HepG2 (cell line): Measurements from ENCODE around the gene PNKD. TPM values are rescaled to one million over a fixed set of nuclear protein-coding genes. Genes with fewer than 3 reads are reported as not detected.
A peak's percentile ranks its signal among the peaks of the same experiment; 100 is the strongest.

Source experiments
- ARID3A ChIP-seq: IDR thresholded peaks from 2 replicates; pipeline ENCODE4 v1.6.1; 2012; ENCODE audit warnings: low read depth, low read length, improper control_type of control experiment
- GABPA ChIP-seq, 2 experiments: IDR thresholded peaks; 2 replicates each; pipeline ENCODE4 v1.6.1; 2011 to 2016; ENCODE audit warnings: low read depth in 2 of 2, low read length in 1 of 2, missing biosample characterization in 1 of 2, missing genetic modification characterization in 1 of 2
- GRHL1 ChIP-seq: sonication (generic); formaldehyde crosslinking; conservative IDR thresholded peaks from 2 replicates; pipeline ENCODE4 v1.8.0; 2022; ENCODE audit warnings: missing genetic modification reagents
- GTF3A ChIP-seq: sonication (generic); formaldehyde crosslinking; conservative IDR thresholded peaks from 2 replicates; pipeline ENCODE4 v1.4.0; 2020; ENCODE audit warnings: mild to moderate bottlenecking, missing genetic modification reagents
- NFATC3 ChIP-seq: sonication (generic); formaldehyde crosslinking; IDR thresholded peaks from 2 replicates; pipeline ENCODE4 v1.5.1; 2020; ENCODE audit warnings: mild to moderate bottlenecking, missing genetic modification reagents
- NFIC ChIP-seq: IDR thresholded peaks from 2 replicates; pipeline ENCODE4 v1.6.1; 2012; ENCODE audit warnings: mild to moderate bottlenecking, low read length, inconsistent platforms
- SALL2 ChIP-seq: sonication (generic); formaldehyde crosslinking; IDR thresholded peaks from 2 replicates; pipeline ENCODE4 v1.8.1; 2023; ENCODE audit warnings: mild to moderate bottlenecking, missing genetic modification reagents, inconsistent platforms
- SMAD3 ChIP-seq: sonication (generic); formaldehyde crosslinking; IDR thresholded peaks from 2 replicates; pipeline ENCODE4 v1.4.0; 2020; ENCODE audit warnings: missing genetic modification reagents
- SP4 ChIP-seq: sonication (generic); formaldehyde crosslinking; IDR thresholded peaks from 2 replicates; pipeline ENCODE4 v1.8.1; 2023; ENCODE audit warnings: mild to moderate bottlenecking, missing genetic modification reagents
- STAT5B ChIP-seq: sonication (generic); formaldehyde crosslinking; IDR thresholded peaks from 2 replicates; pipeline ENCODE4 v1.4.0; 2020; ENCODE audit warnings: missing genetic modification reagents
- TBP ChIP-seq: sonication (generic); formaldehyde crosslinking; IDR thresholded peaks from 2 replicates; pipeline ENCODE4 v1.5.0; 2020; ENCODE audit warnings: missing genetic modification reagents
- TEAD3 ChIP-seq: optimal IDR thresholded peaks from 2 replicates; pipeline ENCODE3; 2016; ENCODE audit warnings: borderline replicate concordance
- TSC22D2 ChIP-seq: sonication (generic); formaldehyde crosslinking; IDR thresholded peaks from 2 replicates; pipeline ENCODE4 v1.5.1; 2020; ENCODE audit warnings: missing genetic modification reagents, mild to moderate bottlenecking, borderline replicate concordance
- XBP1 ChIP-seq: sonication (generic); formaldehyde crosslinking; IDR thresholded peaks from 2 replicates; pipeline ENCODE4 v1.5.0; 2020; ENCODE audit warnings: missing genetic modification reagents
- ZNF230 ChIP-seq: sonication (generic); formaldehyde crosslinking; IDR thresholded peaks from 2 replicates; pipeline ENCODE4 v1.4.0; 2020; ENCODE audit warnings: mild to moderate bottlenecking, missing genetic modification reagents
- ZNF414 ChIP-seq: sonication (generic); formaldehyde crosslinking; IDR thresholded peaks from 2 replicates; pipeline ENCODE4 v1.5.0; 2020; ENCODE audit warnings: missing genetic modification reagents
- ZNF431 ChIP-seq: sonication (generic); formaldehyde crosslinking; IDR thresholded peaks from 2 replicates; pipeline ENCODE4 v1.9.0; 2022; ENCODE audit warnings: missing genetic modification reagents, low read depth, mild to moderate bottlenecking, borderline replicate concordance
- ZNF747 ChIP-seq: sonication (generic); formaldehyde crosslinking; IDR thresholded peaks from 2 replicates; pipeline ENCODE4 v1.8.1; 2023; ENCODE audit warnings: missing genetic modification reagents, mild to moderate bottlenecking, borderline replicate concordance
- ZNF775 ChIP-seq: sonication (generic); formaldehyde crosslinking; IDR thresholded peaks from 2 replicates; pipeline ENCODE4 v1.4.0; 2020; ENCODE audit warnings: missing genetic modification reagents, mild to moderate bottlenecking, moderate library complexity, borderline replicate concordance
- ZNF777 ChIP-seq: sonication (generic); formaldehyde crosslinking; IDR thresholded peaks from 2 replicates; pipeline ENCODE4 v1.4.0; 2020; ENCODE audit warnings: missing genetic modification reagents
- ZNF780A ChIP-seq: sonication (generic); formaldehyde crosslinking; IDR thresholded peaks from 2 replicates; pipeline ENCODE4 v1.8.0; 2022; ENCODE audit warnings: mild to moderate bottlenecking, missing genetic modification reagents, moderate library complexity
- polyA plus RNA-seq, 8 experiments: library from polyadenylated mRNA; depleted of rRNA in 3 of 8; stranded (reverse) in 7 of 8; unstranded in 1 of 8; fragments of >200 nt; fragmentation: Illumina TruSeq in 4 of 8; extraction: Trizol in 4 of 8; gene quantifications; 2 replicates each; pipeline versions ENCODE4 v1.2.1 to v1.2.3, GENCODE V29; 2011 to 2016; ENCODE audit warnings: low read depth in 4 of 8, missing spikeins in 1 of 8, mixed read lengths in 1 of 8; ENCODE audit not compliant: insufficient read depth in 1 of 8
- total RNA-seq, 5 experiments: library from RNA; depleted of rRNA; stranded (reverse); fragments of >200 nt; fragmentation: Illumina TruSeq; extraction: Trizol; gene quantifications; 2 replicates each; pipeline ENCODE4 v1.2.3, GENCODE V29; 2016; ENCODE audit warnings: low read depth in 1 of 5
- TF ChIP-seq, protein P1 (sequence below): sonication (generic); formaldehyde crosslinking; IDR thresholded peaks from 2 replicates; pipeline ENCODE4 v1.5.1; 2020; ENCODE audit warnings: missing genetic modification reagents, mild to moderate bottlenecking, borderline replicate concordance
- TF ChIP-seq, protein P2 (sequence below): sonication (generic); formaldehyde crosslinking; IDR thresholded peaks from 2 replicates; pipeline ENCODE4 v1.4.0; 2020; ENCODE audit warnings: missing genetic modification reagents

Gene PNKD
- total and polyA plus RNA-seq, 2 of the 13 experiments (the other 11 are each of a cell fraction or from before 2014, with no cell fraction given): 55.9 to 80.4 TPM

DNA sequence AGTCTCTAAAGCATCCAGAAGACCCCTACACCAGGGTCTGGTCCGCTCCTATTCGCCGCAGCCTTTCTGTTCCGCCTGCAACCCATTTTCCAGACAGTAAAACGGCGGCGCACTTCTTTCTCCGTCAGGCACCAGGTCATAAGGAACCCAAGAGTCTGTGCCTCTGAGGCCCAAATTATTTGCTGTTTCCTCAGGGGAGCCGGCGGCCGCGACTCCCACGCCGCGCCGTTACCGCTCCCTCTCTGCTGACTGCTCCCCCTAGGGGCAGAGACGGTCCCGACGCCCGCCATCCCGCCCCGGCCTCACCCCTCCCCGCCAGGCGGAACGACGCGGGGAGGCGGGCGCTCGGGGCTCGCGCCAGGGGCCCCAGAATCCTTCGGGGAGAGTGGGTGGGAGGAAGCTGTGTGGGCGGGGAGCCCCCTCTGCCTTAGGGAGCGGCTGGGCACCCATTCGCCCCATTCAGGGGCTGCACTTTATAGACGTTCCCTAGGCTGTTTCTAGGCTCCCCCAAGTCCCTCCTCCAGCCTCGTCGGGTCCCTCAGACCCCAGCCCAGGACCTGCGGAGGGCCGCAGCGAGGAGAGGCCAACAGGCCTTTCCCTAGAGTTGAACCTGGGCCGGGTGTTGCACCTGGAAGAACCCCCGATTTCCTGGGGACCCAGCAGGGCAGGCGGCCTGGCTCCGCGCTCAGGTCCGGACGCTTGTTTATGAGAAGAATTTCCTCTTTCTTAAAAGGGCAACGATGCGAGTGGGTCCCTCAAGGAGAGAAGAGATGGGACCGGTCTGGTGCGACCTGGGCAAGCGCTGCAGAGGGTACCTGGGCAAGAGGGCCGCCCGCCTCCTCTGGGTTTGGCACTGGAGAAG, 125.7 kb downstream of the PNKD start (continued):
- TF ChIP-seq XBP1 (CRISPR knock-in tag) (no peak), GTF3A (CRISPR knock-in tag) (peak; percentile 75; the same call in 1 of the 2 replicates), ZNF431 (CRISPR knock-in tag) (peak; percentile 67; the same call in 1 of the 2 replicates), ZNF230 (CRISPR knock-in tag) (0 out of 2 replicates have a peak, but pooled peaks have one; percentile 69), SMAD3 (CRISPR knock-in tag) (no peak; the same call in 1 of the 2 replicates), TSC22D2 (peak; percentile 78), STAT5B (CRISPR knock-in tag) (no peak), ARID3A (no peak), NFATC3 (CRISPR knock-in tag) (peak; percentile 78; the same call in 1 of the 2 replicates), ZNF414 (peak; percentile 93), GABPA (IDR thresholded peaks at IDR 0.05; ENCODE audit: low read depth, low read length) (no peak), GABPA (CRISPR knock-in tag; IDR thresholded peaks at IDR 0.05; ENCODE audit: low read depth) (peak; percentile 81), ZNF777 (CRISPR knock-in tag) (peak; percentile 68), TEAD3 (peak; percentile 79), ZNF747 (CRISPR knock-in tag) (peak; percentile 91; the same call in 1 of the 2 replicates), TBP (CRISPR knock-in tag) (no peak), SALL2 (CRISPR knock-in tag) (peak; percentile 69; the same call in 1 of the 2 replicates), GRHL1 (CRISPR knock-in tag) (no peak), ZNF775 (CRISPR knock-in tag) (peak; percentile 83; the same call in 1 of the 2 replicates), NFIC (no peak), SP4 (CRISPR knock-in tag) (peak; percentile 90), ZNF780A (CRISPR knock-in tag) (no peak)
- TF ChIP-seq, protein P1, sequence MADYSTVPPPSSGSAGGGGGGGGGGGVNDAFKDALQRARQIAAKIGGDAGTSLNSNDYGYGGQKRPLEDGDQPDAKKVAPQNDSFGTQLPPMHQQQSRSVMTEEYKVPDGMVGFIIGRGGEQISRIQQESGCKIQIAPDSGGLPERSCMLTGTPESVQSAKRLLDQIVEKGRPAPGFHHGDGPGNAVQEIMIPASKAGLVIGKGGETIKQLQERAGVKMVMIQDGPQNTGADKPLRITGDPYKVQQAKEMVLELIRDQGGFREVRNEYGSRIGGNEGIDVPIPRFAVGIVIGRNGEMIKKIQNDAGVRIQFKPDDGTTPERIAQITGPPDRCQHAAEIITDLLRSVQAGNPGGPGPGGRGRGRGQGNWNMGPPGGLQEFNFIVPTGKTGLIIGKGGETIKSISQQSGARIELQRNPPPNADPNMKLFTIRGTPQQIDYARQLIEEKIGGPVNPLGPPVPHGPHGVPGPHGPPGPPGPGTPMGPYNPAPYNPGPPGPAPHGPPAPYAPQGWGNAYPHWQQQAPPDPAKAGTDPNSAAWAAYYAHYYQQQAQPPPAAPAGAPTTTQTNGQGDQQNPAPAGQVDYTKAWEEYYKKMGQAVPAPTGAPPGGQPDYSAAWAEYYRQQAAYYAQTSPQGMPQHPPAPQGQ (CRISPR knock-in tag): no peak
- TF ChIP-seq, protein P2, sequence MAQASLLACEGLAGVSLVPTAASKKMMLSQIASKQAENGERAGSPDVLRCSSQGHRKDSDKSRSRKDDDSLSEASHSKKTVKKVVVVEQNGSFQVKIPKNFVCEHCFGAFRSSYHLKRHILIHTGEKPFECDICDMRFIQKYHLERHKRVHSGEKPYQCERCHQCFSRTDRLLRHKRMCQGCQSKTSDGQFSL: peak; percentile 89
